Panc1 (cell line): Measurements from ENCODE around the gene ZCCHC14. TPM values are rescaled to one million over a fixed set of nuclear protein-coding genes. Genes with fewer than 3 reads are reported as not detected.
"Not testable (repeated sequence)": the region's sequence is repeated elsewhere in the genome, so short reads cannot be mapped to it uniquely, and the experiment has no call there.

Experiments used
- ATAC-seq: fragments of 200-7000 bp; cut with Tn5 transposase; 2 replicates; pipeline ENCODE4 v1.9.1; 2020; ENCODE audit warnings: mild to moderate bottlenecking, moderate library complexity
- BruUV-seq: library from RNA; stranded (reverse); fragments of 400-500 nt; replicated peaks from 2 replicates; lab custom pipeline; 2021; lab: Mats Ljungman, UMichigan
- CTCF ChIA-PET: fragments of 300-600 bp; sonication (Branson Sonifier 250); formaldehyde crosslinking; loops from one replicate; lab custom pipeline; 2022; ENCODE audit warnings: antibody characterized with exemption; lab: Charles Lee
- POLR2A ChIA-PET: fragments of 300-600 bp; sonication (Branson Sonifier 250); formaldehyde crosslinking; loops from one replicate; lab custom pipeline; 2022; ENCODE audit warnings: antibody characterized with exemption; lab: Charles Lee
- DNase-seq: peaks from one replicate; pipeline ENCODE4 v3.0.0-alpha.2; 2010; ENCODE audit warnings: low read depth, low spot score
- H3K27ac ChIP-seq: 2 replicates; pipeline ENCODE4 v1.5.1; 2011; ENCODE audit warnings: mild to moderate bottlenecking, low read length, inconsistent platforms
- H3K27me3 ChIP-seq: fragments of 200-500 bp; sonication (Bioruptor generic); 2 replicates; pipeline ENCODE4 v1.6.0; 2014; ENCODE audit warnings: low read length, inconsistent platforms; ENCODE audit not compliant: control insufficient read depth, insufficient read depth
- H3K36me3 ChIP-seq: fragments of 200-500 bp; sonication (Bioruptor generic); 2 replicates; pipeline ENCODE4 v1.5.1; 2014; ENCODE audit warnings: inconsistent platforms, mild to moderate bottlenecking, low read length, moderate library complexity; ENCODE audit not compliant: control insufficient read depth, insufficient read depth
- H3K4me1 ChIP-seq: 2 replicates; pipeline ENCODE4 v1.5.1; 2011; ENCODE audit warnings: inconsistent platforms, mild to moderate bottlenecking, low read length, moderate library complexity; ENCODE audit not compliant: control insufficient read depth, insufficient read depth
- H3K4me3 ChIP-seq, 2 experiments: 2 replicates each; pipeline ENCODE4 v1.5.1; 2011 to 2012; ENCODE audit warnings: low read depth in 2 of 2, low read length in 2 of 2, mild to moderate bottlenecking in 2 of 2, inconsistent platforms in 1 of 2, moderate library complexity in 1 of 2
- H3K9me3 ChIP-seq: fragments of 200-500 bp; sonication (Bioruptor generic); 2 replicates; pipeline ENCODE4 v1.5.1; 2014; ENCODE audit warnings: low read depth, mild to moderate bottlenecking, inconsistent platforms, low read length, moderate library complexity; ENCODE audit not compliant: control insufficient read depth, insufficient read depth
- CTCF ChIP-seq: fragments of 450-650 bp; IDR thresholded peaks from 2 replicates; pipeline ENCODE4 v1.5.1; 2017; ENCODE audit warnings: mild to moderate bottlenecking
- POLR2AphosphoS5 ChIP-seq: IDR thresholded peaks from 2 replicates; pipeline ENCODE4 v1.6.1; 2012; ENCODE audit warnings: mild to moderate bottlenecking, low read depth, low read length, moderate library complexity
- SIN3A ChIP-seq: IDR thresholded peaks from 2 replicates; pipeline ENCODE4 v1.6.1; 2012; ENCODE audit warnings: low read depth, mild to moderate bottlenecking, low read length, moderate library complexity, borderline replicate concordance; ENCODE audit not compliant: insufficient read depth
- TCF7L2 ChIP-seq: IDR thresholded peaks from 2 replicates; pipeline ENCODE4 v1.6.1; 2011; ENCODE audit warnings: mild to moderate bottlenecking, low read depth, low read length, inconsistent platforms
- in situ Hi-C: cut with HindIII; loops from 2 replicates; pipeline ENCODE4 v1.10.0; 2016; ENCODE audit warnings: low sequenced_read_pairs, low pct_unique_long_range_greater_than_20kb
- intact Hi-C: fragments of 100-400 bp; cut with micrococcal nuclease; formaldehyde crosslinking; loops from one replicate; pipeline ENCODE4 v1.10.0; 2022; ENCODE audit not compliant: unreplicated experiment
- total RNA-seq: library from RNA; stranded (reverse); gene quantifications from one replicate; pipeline ENCODE4 v1.2.1, GENCODE V29; 2021; ENCODE audit not compliant: unreplicated experiment
- TF ChIP-seq, protein P1 (sequence below), 2 experiments: IDR thresholded peaks; 2 replicates each; pipeline ENCODE4 v1.6.1; 2011 to 2012; ENCODE audit warnings: low read depth in 2 of 2, control low read depth in 1 of 2, low read length in 1 of 2, mild to moderate bottlenecking in 1 of 2, moderate library complexity in 1 of 2; ENCODE audit not compliant: insufficient read depth in 1 of 2

ZCCHC14 gene
- total RNA-seq, 1 experiment from 2014 or later, result 35.0 TPM

DNA sequence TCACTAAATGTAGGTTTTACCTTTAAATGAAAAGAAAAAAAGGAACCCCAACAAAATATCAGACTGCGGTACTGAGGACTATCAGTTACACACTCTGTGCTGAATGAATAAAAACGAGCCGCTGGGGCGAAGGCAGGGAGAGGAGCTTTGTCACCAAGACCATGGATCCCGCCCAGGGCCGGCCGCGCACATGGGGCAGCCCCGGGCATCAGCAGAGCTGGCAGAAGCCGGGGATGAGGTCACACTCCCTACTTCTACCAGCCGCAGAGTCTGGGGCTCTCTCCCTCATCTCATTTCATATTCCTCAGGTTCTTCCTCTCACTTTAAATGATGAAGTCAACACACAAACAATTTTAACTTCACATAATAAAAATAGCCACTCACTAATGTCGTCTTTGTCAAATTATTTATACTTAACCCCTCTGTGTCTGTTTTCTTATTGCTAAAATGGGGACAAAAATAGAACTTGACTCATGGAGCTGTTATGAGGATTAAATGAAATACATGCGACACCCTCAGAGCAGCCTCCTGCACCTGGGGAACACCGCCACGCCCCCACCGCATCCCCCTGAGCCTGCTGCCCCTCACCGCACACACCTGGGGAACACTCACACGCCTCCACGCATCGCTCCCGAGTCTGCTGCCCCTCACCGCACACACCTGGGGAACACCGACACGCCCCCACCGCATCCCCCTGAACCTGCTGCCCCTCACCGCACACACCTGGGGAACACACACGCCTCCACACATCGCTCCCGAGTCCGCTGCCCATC, 15.4 kb downstream of the ZCCHC14 start:
- ATAC-seq, result peak; percentile 72; the same call in 1 of the 2 replicates
- H3K4me3 ChIP-seq, CTCF ChIA-PET, H3K36me3 ChIP-seq, in situ Hi-C loops, H3K27ac ChIP-seq, H3K27me3 ChIP-seq, DNase-seq, intact Hi-C loops, H3K4me1 ChIP-seq, H3K9me3 ChIP-seq: not testable (repeated sequence)
- POLR2A ChIA-PET, result interaction anchor here (0.7 kb wide), 1 partner anchor 16 kb away, joined by 6 read pairs; no protein-coding TSS in a partner anchor
- BruUV-seq, result TSS peak; percentile 28

DNA sequence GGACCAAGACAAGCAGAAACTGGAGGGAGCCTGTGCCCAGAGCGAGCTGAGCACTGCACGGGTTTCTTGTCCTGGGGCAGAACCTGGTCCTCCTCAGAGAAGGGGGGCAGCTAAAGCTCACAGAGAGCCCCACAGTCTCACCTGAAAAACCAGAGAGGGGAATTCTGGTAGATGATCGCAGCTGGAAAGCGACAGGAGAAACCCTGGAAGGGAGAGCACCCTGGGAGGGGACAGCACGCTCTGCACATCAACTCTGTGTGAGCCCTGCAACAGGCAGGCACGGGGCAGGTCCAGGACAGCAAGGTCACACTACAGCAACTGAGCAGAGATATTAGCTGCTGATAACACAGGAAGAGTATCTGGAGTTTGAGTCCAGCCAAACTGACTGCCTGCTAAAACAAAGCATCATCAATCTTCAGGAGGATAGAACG, 18.2 kb downstream of the ZCCHC14 start:
- intact Hi-C loops, result no loop called here
- DNase-seq (no peak), ATAC-seq (no peak)
- in situ Hi-C loops, result no loop called here
- no peak for TF ChIP-seq SIN3A
- TF ChIP-seq, protein P1, sequence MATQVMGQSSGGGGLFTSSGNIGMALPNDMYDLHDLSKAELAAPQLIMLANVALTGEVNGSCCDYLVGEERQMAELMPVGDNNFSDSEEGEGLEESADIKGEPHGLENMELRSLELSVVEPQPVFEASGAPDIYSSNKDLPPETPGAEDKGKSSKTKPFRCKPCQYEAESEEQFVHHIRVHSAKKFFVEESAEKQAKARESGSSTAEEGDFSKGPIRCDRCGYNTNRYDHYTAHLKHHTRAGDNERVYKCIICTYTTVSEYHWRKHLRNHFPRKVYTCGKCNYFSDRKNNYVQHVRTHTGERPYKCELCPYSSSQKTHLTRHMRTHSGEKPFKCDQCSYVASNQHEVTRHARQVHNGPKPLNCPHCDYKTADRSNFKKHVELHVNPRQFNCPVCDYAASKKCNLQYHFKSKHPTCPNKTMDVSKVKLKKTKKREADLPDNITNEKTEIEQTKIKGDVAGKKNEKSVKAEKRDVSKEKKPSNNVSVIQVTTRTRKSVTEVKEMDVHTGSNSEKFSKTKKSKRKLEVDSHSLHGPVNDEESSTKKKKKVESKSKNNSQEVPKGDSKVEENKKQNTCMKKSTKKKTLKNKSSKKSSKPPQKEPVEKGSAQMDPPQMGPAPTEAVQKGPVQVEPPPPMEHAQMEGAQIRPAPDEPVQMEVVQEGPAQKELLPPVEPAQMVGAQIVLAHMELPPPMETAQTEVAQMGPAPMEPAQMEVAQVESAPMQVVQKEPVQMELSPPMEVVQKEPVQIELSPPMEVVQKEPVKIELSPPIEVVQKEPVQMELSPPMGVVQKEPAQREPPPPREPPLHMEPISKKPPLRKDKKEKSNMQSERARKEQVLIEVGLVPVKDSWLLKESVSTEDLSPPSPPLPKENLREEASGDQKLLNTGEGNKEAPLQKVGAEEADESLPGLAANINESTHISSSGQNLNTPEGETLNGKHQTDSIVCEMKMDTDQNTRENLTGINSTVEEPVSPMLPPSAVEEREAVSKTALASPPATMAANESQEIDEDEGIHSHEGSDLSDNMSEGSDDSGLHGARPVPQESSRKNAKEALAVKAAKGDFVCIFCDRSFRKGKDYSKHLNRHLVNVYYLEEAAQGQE (IDR thresholded peaks at IDR 0.05; ENCODE audit: insufficient read depth in 1 of 2, low read depth in 2 of 2, low read length in 1 of 2), result no peak
- no peak for TF ChIP-seq TCF7L2
- no peak for TF ChIP-seq POLR2AphosphoS5
- TF ChIP-seq CTCF, result no peak
- ChIA-PET CTCF (no interaction called here), POLR2A (no interaction called here)
- Histone ChIP-seq H3K36me3 (no peaks in the 10 kb centered on the region), H3K9me3 (no peaks in the 10 kb centered on the region), H3K4me1 (peaks cover 25% of the 10 kb centered on the region), H3K27ac (no peak overlapping the region), H3K4me3 (no peak overlapping the region), H3K27me3 (no peaks in the 10 kb centered on the region)
- BruUV-seq, result no TSS peak

GRCh38 chr16:87474017-87474416, 18.8 kb downstream of the ZCCHC14 start:
- Histone ChIP-seq H3K27ac (no peak overlapping the region), H3K4me1 (peaks cover 25% of the 10 kb centered on the region), H3K4me3 (no peak overlapping the region), H3K27me3 (no peaks in the 10 kb centered on the region), H3K9me3 (no peaks in the 10 kb centered on the region), H3K36me3 (no peaks in the 10 kb centered on the region)
- DNase-seq (no peak), ATAC-seq (no peak)
- in situ Hi-C loops, result no loop called here
- intact Hi-C loops, result no loop called here
- TF ChIP-seq POLR2AphosphoS5, result no peak
- TF ChIP-seq, protein P1 (IDR thresholded peaks at IDR 0.05; ENCODE audit: insufficient read depth in 1 of 2, low read depth in 2 of 2, low read length in 1 of 2), result no peak
- TF ChIP-seq CTCF, result no peak
- TF ChIP-seq TCF7L2, result no peak
- TF ChIP-seq SIN3A, result no peak
- CTCF ChIA-PET, result no interaction called here
- no TSS peak for BruUV-seq
- POLR2A ChIA-PET, result no interaction called here
